HCT116 (cell line): ENCODE data around the gene MRRF. TPM values are rescaled to one million over a fixed set of nuclear protein-coding genes. Genes with fewer than 3 reads are reported as not detected.

Experiments used
- ATAC-seq: fragments of 200-7000 bp; cut with Tn5 transposase; 2 replicates; pipeline ENCODE4 v1.9.1; 2020; ENCODE audit warnings: mild to moderate bottlenecking, moderate library complexity
- BruUV-seq: library from RNA; stranded (reverse); fragments of 400-500 nt; replicated peaks from 2 replicates; lab custom pipeline; 2021; lab: Mats Ljungman, UMichigan
- CTCF ChIA-PET: fragments of 300-600 bp; sonication (Branson Sonifier 250); formaldehyde crosslinking; loops from one replicate; lab custom pipeline; 2021; ENCODE audit warnings: antibody characterized with exemption; lab: Charles Lee
- POLR2A ChIA-PET: fragments of 300-600, 350-600 bp; sonication (Branson Sonifier 250); formaldehyde crosslinking; loops from one replicate; lab custom pipeline; 2021; ENCODE audit warnings: antibody characterized with exemption; lab: Charles Lee
- RAD21 ChIA-PET, 2 experiments: fragments of 300-600 bp; sonication (Branson Sonifier 250); formaldehyde crosslinking; loops; one replicate each; lab custom pipeline; 2023; ENCODE audit warnings: low total read pairs in 2 of 2; ENCODE audit not compliant: uncharacterized antibody in 2 of 2, unreplicated experiment in 2 of 2, low non-redundant PET in 1 of 2; lab: Charles Lee
- DNase-seq: peaks from one replicate; pipeline ENCODE4 v3.0.0-alpha.2; 2010; ENCODE audit warnings: low read depth, low spot score
- H2AFZ ChIP-seq: fragments of 200-600 bp; shearing (Covaris generic), sonication (generic); 2 replicates; pipeline ENCODE4 v1.6.1; 2017; ENCODE audit warnings: low read depth, mixed run types, mixed read lengths, antibody characterized with exemption, low read length; ENCODE audit not compliant: poor library complexity, severe bottlenecking
- H3K27ac ChIP-seq: 2 replicates; pipeline ENCODE4 v1.5.1; 2012; ENCODE audit warnings: low read depth, low read length
- H3K27me3 ChIP-seq: fragments of 200-600 bp; sonication (generic); 2 replicates; pipeline ENCODE4 v1.6.1; 2016; ENCODE audit warnings: mixed run types, low read length, mixed read lengths; ENCODE audit not compliant: insufficient read depth
- H3K36me3 ChIP-seq, 2 experiments: fragments of 200-500 bp in 1 of 2; fragments of 200-600 bp in 1 of 2; sonication (Bioruptor generic) in 1 of 2; sonication (generic) in 1 of 2; 2 replicates each; pipeline versions ENCODE4 v1.5.1 to v1.6.1; 2014 to 2016; ENCODE audit warnings: low read length in 2 of 2, inconsistent platforms in 1 of 2, mixed read lengths in 1 of 2, mixed run types in 1 of 2; ENCODE audit not compliant: insufficient read depth in 2 of 2, control insufficient read depth in 1 of 2
- H3K4me1 ChIP-seq, 2 experiments: fragments of 200-600 bp in 1 of 2; sonication (generic) in 1 of 2; 2 replicates each; pipeline versions ENCODE4 v1.5.1 to v1.6.1; 2012 to 2017; ENCODE audit warnings: low read length in 2 of 2, inconsistent platforms in 1 of 2, mild to moderate bottlenecking in 1 of 2, mixed read lengths in 1 of 2, mixed run types in 1 of 2, moderate library complexity in 1 of 2; ENCODE audit not compliant: insufficient read depth in 2 of 2, control insufficient read depth in 1 of 2
- H3K4me2 ChIP-seq: fragments of 200-600 bp; sonication (generic); 2 replicates; pipeline ENCODE4 v1.6.1; 2017; ENCODE audit warnings: mixed run types, low read length, mixed read lengths
- H3K4me3 ChIP-seq, 2 experiments: fragments of 200-600 bp in 1 of 2; sonication (generic) in 1 of 2; replicated peaks in 1 of 2; 2 replicates each; pipeline ENCODE4 v1.5.1; 2011 to 2016; ENCODE audit warnings: low read length in 2 of 2, control low read depth in 1 of 2, low read depth in 1 of 2, mild to moderate bottlenecking in 1 of 2, mixed read lengths in 1 of 2, mixed run types in 1 of 2
- H3K79me2 ChIP-seq: fragments of 200-600 bp; sonication (generic); 2 replicates; pipeline ENCODE4 v1.6.1; 2017; ENCODE audit warnings: mild to moderate bottlenecking, mixed run types, low read length, moderate library complexity, mixed read lengths; ENCODE audit not compliant: insufficient read depth
- H3K9ac ChIP-seq: fragments of 200-600 bp; sonication (generic); 2 replicates; pipeline ENCODE4 v1.6.1; 2016; ENCODE audit warnings: low read length, mixed read lengths
- H3K9me2 ChIP-seq: fragments of 200-600 bp; sonication (generic), shearing (Covaris generic); 2 replicates; pipeline ENCODE4 v1.6.1; 2017; ENCODE audit warnings: mixed run types, mild to moderate bottlenecking, moderate library complexity; ENCODE audit not compliant: insufficient read depth
- H3K9me3 ChIP-seq, 2 experiments: fragments of 200-500 bp in 1 of 2; fragments of 200-600 bp in 1 of 2; sonication (Bioruptor generic) in 1 of 2; sonication (generic) in 1 of 2; 2 replicates each; pipeline ENCODE4 v1.6.1; 2014 to 2017; ENCODE audit warnings: low read length in 2 of 2, mixed read lengths in 2 of 2, inconsistent platforms in 1 of 2, low read depth in 1 of 2, mild to moderate bottlenecking in 1 of 2, mixed run types in 1 of 2, moderate library complexity in 1 of 2; ENCODE audit not compliant: control insufficient read depth in 1 of 2, insufficient read depth in 1 of 2
- H4K20me1 ChIP-seq: fragments of 200-600 bp; sonication (generic), shearing (Covaris generic); 2 replicates; pipeline ENCODE4 v1.6.1; 2017; ENCODE audit warnings: mixed run types, mild to moderate bottlenecking, moderate library complexity; ENCODE audit not compliant: insufficient read depth
- ATF3 ChIP-seq: IDR thresholded peaks from 2 replicates; pipeline ENCODE4 v1.6.1; 2012
- CBX3 ChIP-seq: IDR thresholded peaks from 2 replicates; pipeline ENCODE4 v1.6.1; 2012; ENCODE audit warnings: low read depth
- CEBPB ChIP-seq: IDR thresholded peaks from 2 replicates; pipeline ENCODE4 v1.6.1; 2012; ENCODE audit warnings: low read depth
- CTCF ChIP-seq, 3 experiments: fragments of 200-600 bp in 1 of 3; sonication (generic) in 1 of 3; IDR thresholded peaks in 2 of 3; conservative IDR thresholded peaks in 1 of 3; 2 replicates each; pipeline ENCODE4 v1.5.1; 2012 to 2017; ENCODE audit warnings: low read depth in 2 of 3, low read length in 2 of 3, antibody characterized with exemption in 1 of 3, borderline replicate concordance in 1 of 3, control low read depth in 1 of 3, mild to moderate bottlenecking in 1 of 3, mixed read lengths in 1 of 3, mixed run types in 1 of 3, moderate library complexity in 1 of 3; ENCODE audit not compliant: insufficient read depth in 1 of 3
- ELF1 ChIP-seq: IDR thresholded peaks from 2 replicates; pipeline ENCODE4 v1.6.1; 2012; ENCODE audit warnings: low read depth, borderline replicate concordance
- EZH2 ChIP-seq: fragments of 200-600 bp; sonication (generic); IDR thresholded peaks from 2 replicates; pipeline ENCODE4 v1.6.1; 2017; ENCODE audit warnings: antibody characterized with exemption, mixed run types
- EZH2phosphoT487 ChIP-seq: fragments of 200-600 bp; IDR thresholded peaks from 2 replicates; pipeline ENCODE4 v1.6.1; 2018; ENCODE audit warnings: antibody characterized with exemption, borderline replicate concordance
- FOSL1 ChIP-seq: IDR thresholded peaks from 2 replicates; pipeline ENCODE4 v1.6.1; 2012; ENCODE audit warnings: low read depth
- JUND ChIP-seq: IDR thresholded peaks from 2 replicates; pipeline ENCODE4 v1.6.1; 2012
- POLR2AphosphoS5 ChIP-seq: IDR thresholded peaks from 2 replicates; pipeline ENCODE4 v1.6.1; 2011; ENCODE audit warnings: mild to moderate bottlenecking, low read depth, low read length, moderate library complexity
- RAD21 ChIP-seq: IDR thresholded peaks from 2 replicates; pipeline ENCODE4 v1.6.1; 2012; ENCODE audit warnings: low read depth, mild to moderate bottlenecking
- SIN3A ChIP-seq: IDR thresholded peaks from 2 replicates; pipeline ENCODE4 v1.6.1; 2012; ENCODE audit warnings: low read depth
- SP1 ChIP-seq: IDR thresholded peaks from 2 replicates; pipeline ENCODE4 v1.6.1; 2012; ENCODE audit warnings: low read depth
- TCF7L2 ChIP-seq: IDR thresholded peaks from 2 replicates; pipeline ENCODE4 v1.7.0; 2011; ENCODE audit warnings: borderline replicate concordance, inconsistent platforms; ENCODE audit not compliant: insufficient read depth, insufficient read length; ENCODE audit errors: extremely low read depth
- YY1 ChIP-seq: IDR thresholded peaks from 2 replicates; pipeline ENCODE4 v1.6.1; 2011; ENCODE audit warnings: low read length, low read depth, moderate library complexity, mild to moderate bottlenecking; ENCODE audit not compliant: insufficient replicate concordance; ENCODE audit errors: extremely low read depth
- ZFX ChIP-seq: fragments of 450-650 bp; IDR thresholded peaks from 2 replicates; pipeline ENCODE4 v1.6.1; 2017
- ZNF274 ChIP-seq: fragments of 200-500 bp; sonication (Bioruptor generic); IDR thresholded peaks from 2 replicates; pipeline ENCODE4 v1.6.1; 2014; ENCODE audit warnings: mild to moderate bottlenecking, low read depth, low read length, inconsistent platforms
- intact Hi-C: fragments of 100-400 bp; cut with micrococcal nuclease; formaldehyde crosslinking; loops from 2 replicates; pipeline ENCODE4 v1.10.0; 2022
- total RNA-seq: library from RNA; stranded (reverse); gene quantifications from one replicate; pipeline ENCODE4 v1.2.1, GENCODE V29; 2021; ENCODE audit not compliant: unreplicated experiment

MRRF gene
- total RNA-seq, 1 experiment from 2014 or later, result 88.6 TPM

GRCh38 chr9:122287214-122287720, 22.6 kb downstream of the MRRF start:
- Histone ChIP-seq H3K4me1 (no peaks in the 10 kb centered on the region), H3K4me3 (no peak overlapping the region), H3K27me3 (no peaks in the 10 kb centered on the region)
- POLR2A ChIA-PET, result no interaction called here
- intact Hi-C loops, result no loop called here
- no peak for DNase-seq
- no peak for TF ChIP-seq SIN3A
- no peak for TF ChIP-seq POLR2AphosphoS5
- TF ChIP-seq EZH2phosphoT487, result no peak
- TF ChIP-seq FOSL1, result no peak
- TF ChIP-seq TCF7L2, result no peak
- TF ChIP-seq CBX3, result no peak
- no peak for TF ChIP-seq RAD21
- TF ChIP-seq ZNF274, result no peak
- TF ChIP-seq SP1, result no peak
- no peak for TF ChIP-seq JUND
- no peak for TF ChIP-seq ATF3
- no peak for TF ChIP-seq ZFX
- no peak for TF ChIP-seq EZH2
- TF ChIP-seq CTCF (IDR thresholded peaks at IDR 0.05 in 2 of 3, conservative IDR thresholded peaks at IDR 0.05 in 1 of 3; ENCODE audit: borderline replicate concordance in 1 of 3, insufficient read depth in 1 of 3, low read depth in 2 of 3, low read length in 2 of 3), result no peak
- TF ChIP-seq ELF1, result no peak
- TF ChIP-seq YY1, result no peak
- TF ChIP-seq CEBPB, result no peak
- TF ChIP-seq, all 23 proteins: peak for 0
- no peak for ATAC-seq
- Histone ChIP-seq H3K9me2 (no peaks in the 10 kb centered on the region), H4K20me1 (no peaks in the 10 kb centered on the region), H3K79me2 (peaks cover 46% of the 10 kb centered on the region), H3K27ac (no peak overlapping the region), H2AFZ (no peak overlapping the region), H3K9me3 (no peaks in the 10 kb centered on the region), H3K4me2 (no peak overlapping the region), H3K36me3 (peaks cover 33% of the 10 kb centered on the region in 2 experiments), H3K9ac (no peak overlapping the region)
- CTCF ChIA-PET, result no interaction called here
- RAD21 ChIA-PET, result no interaction called here
- no TSS peak for BruUV-seq
